ENCODE measurements around the gene DGKB. TPM values are rescaled to one million over a fixed set of nuclear protein-coding genes. Genes with fewer than 3 reads are reported as not detected.

Gene DGKB
- total and polyA plus RNA-seq, 2 donors (not counting 1 experiment from before 2014, with no cell fraction given) = 0.31 TPM; not detected in 1

DNA sequence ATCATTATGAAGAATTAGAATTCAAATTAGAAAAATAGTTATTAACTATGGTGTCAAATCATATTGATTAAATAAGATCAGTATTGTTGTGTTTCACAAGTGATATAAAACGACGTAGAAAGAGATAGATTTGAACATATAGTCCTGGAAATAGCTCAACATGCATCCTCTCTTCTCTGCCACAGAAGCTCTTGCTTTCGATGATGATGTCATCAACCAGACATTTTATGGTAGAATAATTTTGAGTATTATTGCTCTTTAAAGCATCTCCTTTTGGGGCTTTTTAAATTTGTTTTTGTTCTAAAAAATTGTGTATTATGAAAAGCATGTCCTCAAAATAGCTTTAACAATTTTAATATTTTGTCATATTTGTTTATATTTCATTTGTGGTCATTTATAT is 95.0 kb downstream of the DGKB start:
- Histone ChIP-seq H2AFZ (ENCODE audit: low read length) (no peak overlapping the region), H3K36me3 (ENCODE audit: control insufficient read depth, insufficient read depth, low read length) (no peaks in the 10 kb centered on the region), H4K20me1 (ENCODE audit: control insufficient read depth, extremely low read depth, insufficient read depth, low read length) (no peaks in the 10 kb centered on the region), H3K79me2 (ENCODE audit: control insufficient read depth, insufficient read depth, low read length) (no peaks in the 10 kb centered on the region), H3K9ac (ENCODE audit: insufficient read depth, low read length) (no peak overlapping the region), H3K4me1 (ENCODE audit: control insufficient read depth, extremely low read depth, insufficient read depth, low read length) (no peaks in the 10 kb centered on the region), H3K27ac (ENCODE audit: insufficient read depth, low read length) (no peak overlapping the region), H3K27me3 (ENCODE audit: control insufficient read depth, insufficient read depth, low read length) (no peaks in the 10 kb centered on the region), H3K9me3 (ENCODE audit: control insufficient read depth, insufficient read depth, low read depth, low read length) (no peaks in the 10 kb centered on the region), H3K4me2 (ENCODE audit: extremely low read depth, insufficient read depth, low read length) (no peak overlapping the region), H3K4me3 (replicated peaks in 1 of 4; ENCODE audit: control extremely low read depth in 1 of 4, insufficient read depth in 1 of 4, low read depth in 3 of 4, low read length in 4 of 4) (no peak overlapping the region)
- DNase-seq (ENCODE audit: low read depth in 2 of 2) = peak in 1 of 2 donors; percentile 10
- TF ChIP-seq EZH2 (IDR thresholded peaks at IDR 0.05; ENCODE audit: low read length, missing control alignments) = no peak
- TF ChIP-seq, protein P1, sequence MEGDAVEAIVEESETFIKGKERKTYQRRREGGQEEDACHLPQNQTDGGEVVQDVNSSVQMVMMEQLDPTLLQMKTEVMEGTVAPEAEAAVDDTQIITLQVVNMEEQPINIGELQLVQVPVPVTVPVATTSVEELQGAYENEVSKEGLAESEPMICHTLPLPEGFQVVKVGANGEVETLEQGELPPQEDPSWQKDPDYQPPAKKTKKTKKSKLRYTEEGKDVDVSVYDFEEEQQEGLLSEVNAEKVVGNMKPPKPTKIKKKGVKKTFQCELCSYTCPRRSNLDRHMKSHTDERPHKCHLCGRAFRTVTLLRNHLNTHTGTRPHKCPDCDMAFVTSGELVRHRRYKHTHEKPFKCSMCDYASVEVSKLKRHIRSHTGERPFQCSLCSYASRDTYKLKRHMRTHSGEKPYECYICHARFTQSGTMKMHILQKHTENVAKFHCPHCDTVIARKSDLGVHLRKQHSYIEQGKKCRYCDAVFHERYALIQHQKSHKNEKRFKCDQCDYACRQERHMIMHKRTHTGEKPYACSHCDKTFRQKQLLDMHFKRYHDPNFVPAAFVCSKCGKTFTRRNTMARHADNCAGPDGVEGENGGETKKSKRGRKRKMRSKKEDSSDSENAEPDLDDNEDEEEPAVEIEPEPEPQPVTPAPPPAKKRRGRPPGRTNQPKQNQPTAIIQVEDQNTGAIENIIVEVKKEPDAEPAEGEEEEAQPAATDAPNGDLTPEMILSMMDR (conservative IDR thresholded peaks at IDR 0.05 in 1 of 2, IDR thresholded peaks at IDR 0.05 in 1 of 2; ENCODE audit: low read depth in 1 of 2, low read length in 2 of 2) = no peak

DNA sequence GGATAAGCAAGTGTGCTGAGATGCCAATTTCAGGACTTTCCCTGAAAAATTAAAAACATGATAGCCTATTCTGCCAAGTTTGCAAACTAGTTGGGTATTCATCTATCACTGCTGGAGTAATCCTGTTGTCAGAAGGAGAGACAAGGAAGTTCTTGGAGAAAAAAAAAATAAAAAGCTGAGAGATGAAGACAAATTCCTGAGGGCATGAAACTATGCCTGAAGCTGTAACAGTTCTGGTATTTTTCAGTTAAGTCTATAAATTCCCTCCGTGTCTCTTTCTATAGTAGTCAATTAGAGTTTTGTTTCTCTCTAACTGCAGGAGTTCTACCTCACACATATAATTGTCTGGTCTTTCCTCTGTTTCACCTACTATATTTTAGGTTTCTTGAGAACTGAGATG is 95.7 kb downstream of the DGKB start:
- no peak overlapping the region for H3K9ac ChIP-seq (ENCODE audit: insufficient read depth, low read length)
- H3K27ac ChIP-seq (ENCODE audit: insufficient read depth, low read length) = no peak overlapping the region
- no peaks in the 10 kb centered on the region for H3K9me3 ChIP-seq (ENCODE audit: control insufficient read depth, insufficient read depth, low read depth, low read length)
- H3K4me3 ChIP-seq (replicated peaks in 1 of 4; ENCODE audit: control extremely low read depth in 1 of 4, insufficient read depth in 1 of 4, low read depth in 3 of 4, low read length in 4 of 4) = no peak overlapping the region
- no peaks in the 10 kb centered on the region for H3K27me3 ChIP-seq (ENCODE audit: control insufficient read depth, insufficient read depth, low read length)
- no peaks in the 10 kb centered on the region for H3K36me3 ChIP-seq (ENCODE audit: control insufficient read depth, insufficient read depth, low read length)
- TF ChIP-seq, protein P1 (conservative IDR thresholded peaks at IDR 0.05 in 1 of 2, IDR thresholded peaks at IDR 0.05 in 1 of 2; ENCODE audit: low read depth in 1 of 2, low read length in 2 of 2) = no peak
- TF ChIP-seq EZH2 (IDR thresholded peaks at IDR 0.05; ENCODE audit: low read length, missing control alignments) = no peak
- no peak overlapping the region for H2AFZ ChIP-seq (ENCODE audit: low read length)
- DNase-seq (ENCODE audit: low read depth in 2 of 2) = peak in 1 of 2 donors; percentile 55
- no peaks in the 10 kb centered on the region for H3K79me2 ChIP-seq (ENCODE audit: control insufficient read depth, insufficient read depth, low read length)
- no peak overlapping the region for H3K4me2 ChIP-seq (ENCODE audit: extremely low read depth, insufficient read depth, low read length)
- no peaks in the 10 kb centered on the region for H3K4me1 ChIP-seq (ENCODE audit: control insufficient read depth, extremely low read depth, insufficient read depth, low read length)
- no peaks in the 10 kb centered on the region for H4K20me1 ChIP-seq (ENCODE audit: control insufficient read depth, extremely low read depth, insufficient read depth, low read length)

DNA sequence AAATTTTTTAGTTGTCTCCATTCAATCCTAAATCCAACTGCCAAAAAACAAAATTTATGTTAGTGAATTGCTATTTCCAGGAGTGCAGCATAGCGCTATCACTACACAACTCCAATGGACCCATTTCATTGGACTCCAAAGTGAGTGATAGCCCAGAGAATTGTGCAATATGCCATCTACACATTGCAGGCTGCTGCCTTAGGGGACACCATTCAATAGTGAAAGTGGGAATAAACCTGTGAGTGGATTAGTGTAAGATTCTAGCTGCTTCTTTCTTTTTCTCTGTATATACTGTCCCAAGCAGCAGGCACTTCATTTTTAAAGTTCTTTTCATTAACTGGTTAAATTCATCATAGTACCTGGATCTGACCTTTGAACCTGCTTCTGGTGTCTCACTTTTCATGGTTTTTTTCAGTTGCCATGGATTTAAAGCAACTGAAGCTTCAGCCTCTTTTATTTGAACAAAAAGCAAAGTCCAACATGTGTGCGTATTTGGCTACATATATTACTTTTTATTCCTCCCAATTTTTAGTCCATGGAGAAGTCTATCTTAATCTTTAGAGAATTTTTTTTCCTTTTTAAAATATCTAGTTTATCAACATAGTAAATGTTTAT is 97.3 kb downstream of the DGKB start:
- no peak overlapping the region for H3K4me3 ChIP-seq (replicated peaks in 1 of 4; ENCODE audit: control extremely low read depth in 1 of 4, insufficient read depth in 1 of 4, low read depth in 3 of 4, low read length in 4 of 4)

More for the DNA sequence above, 97.3 kb downstream of the DGKB start:
- Histone ChIP-seq H3K9me3 (ENCODE audit: control insufficient read depth, insufficient read depth, low read depth, low read length) (no peaks in the 10 kb centered on the region), H2AFZ (ENCODE audit: low read length) (no peak overlapping the region), H3K4me1 (ENCODE audit: control insufficient read depth, extremely low read depth, insufficient read depth, low read length) (no peaks in the 10 kb centered on the region), H3K9ac (ENCODE audit: insufficient read depth, low read length) (no peak overlapping the region), H4K20me1 (ENCODE audit: control insufficient read depth, extremely low read depth, insufficient read depth, low read length) (no peaks in the 10 kb centered on the region), H3K36me3 (ENCODE audit: control insufficient read depth, insufficient read depth, low read length) (no peaks in the 10 kb centered on the region), H3K27ac (ENCODE audit: insufficient read depth, low read length) (no peak overlapping the region), H3K79me2 (ENCODE audit: control insufficient read depth, insufficient read depth, low read length) (no peaks in the 10 kb centered on the region), H3K27me3 (ENCODE audit: control insufficient read depth, insufficient read depth, low read length) (no peaks in the 10 kb centered on the region), H3K4me2 (ENCODE audit: extremely low read depth, insufficient read depth, low read length) (no peak overlapping the region)
- TF ChIP-seq, protein P1 (conservative IDR thresholded peaks at IDR 0.05 in 1 of 2, IDR thresholded peaks at IDR 0.05 in 1 of 2; ENCODE audit: low read depth in 1 of 2, low read length in 2 of 2) = no peak
- no peak for DNase-seq (ENCODE audit: low read depth in 2 of 2)
